HCT116 (cell line): ENCODE results near the gene PRSS57. TPM values are rescaled to one million over a fixed set of nuclear protein-coding genes. Genes with fewer than 3 reads are reported as not detected.

Experiments used
- ATAC-seq: fragments of 200-7000 bp; cut with Tn5 transposase; 2 replicates; pipeline ENCODE4 v1.9.1; 2020; ENCODE audit warnings: mild to moderate bottlenecking, moderate library complexity
- BruUV-seq: library from RNA; stranded (reverse); fragments of 400-500 nt; replicated peaks from 2 replicates; lab custom pipeline; 2021; lab: Mats Ljungman, UMichigan
- CTCF ChIA-PET: fragments of 300-600 bp; sonication (Branson Sonifier 250); formaldehyde crosslinking; loops from one replicate; lab custom pipeline; 2021; ENCODE audit warnings: antibody characterized with exemption; lab: Charles Lee
- POLR2A ChIA-PET: fragments of 300-600, 350-600 bp; sonication (Branson Sonifier 250); formaldehyde crosslinking; loops from one replicate; lab custom pipeline; 2021; ENCODE audit warnings: antibody characterized with exemption; lab: Charles Lee
- RAD21 ChIA-PET, 2 experiments: fragments of 300-600 bp; sonication (Branson Sonifier 250); formaldehyde crosslinking; loops; one replicate each; lab custom pipeline; 2023; ENCODE audit warnings: low total read pairs in 2 of 2; ENCODE audit not compliant: uncharacterized antibody in 2 of 2, unreplicated experiment in 2 of 2, low non-redundant PET in 1 of 2; lab: Charles Lee
- DNase-seq: peaks from one replicate; pipeline ENCODE4 v3.0.0-alpha.2; 2010; ENCODE audit warnings: low read depth, low spot score
- H2AFZ ChIP-seq: fragments of 200-600 bp; shearing (Covaris generic), sonication (generic); 2 replicates; pipeline ENCODE4 v1.6.1; 2017; ENCODE audit warnings: low read depth, mixed run types, mixed read lengths, antibody characterized with exemption, low read length; ENCODE audit not compliant: poor library complexity, severe bottlenecking
- H3K27ac ChIP-seq: 2 replicates; pipeline ENCODE4 v1.5.1; 2012; ENCODE audit warnings: low read depth, low read length
- H3K27me3 ChIP-seq: fragments of 200-600 bp; sonication (generic); 2 replicates; pipeline ENCODE4 v1.6.1; 2016; ENCODE audit warnings: mixed run types, low read length, mixed read lengths; ENCODE audit not compliant: insufficient read depth
- H3K36me3 ChIP-seq, 2 experiments: fragments of 200-500 bp in 1 of 2; fragments of 200-600 bp in 1 of 2; sonication (Bioruptor generic) in 1 of 2; sonication (generic) in 1 of 2; 2 replicates each; pipeline versions ENCODE4 v1.5.1 to v1.6.1; 2014 to 2016; ENCODE audit warnings: low read length in 2 of 2, inconsistent platforms in 1 of 2, mixed read lengths in 1 of 2, mixed run types in 1 of 2; ENCODE audit not compliant: insufficient read depth in 2 of 2, control insufficient read depth in 1 of 2
- H3K4me1 ChIP-seq, 2 experiments: fragments of 200-600 bp in 1 of 2; sonication (generic) in 1 of 2; 2 replicates each; pipeline versions ENCODE4 v1.5.1 to v1.6.1; 2012 to 2017; ENCODE audit warnings: low read length in 2 of 2, inconsistent platforms in 1 of 2, mild to moderate bottlenecking in 1 of 2, mixed read lengths in 1 of 2, mixed run types in 1 of 2, moderate library complexity in 1 of 2; ENCODE audit not compliant: insufficient read depth in 2 of 2, control insufficient read depth in 1 of 2
- H3K4me2 ChIP-seq: fragments of 200-600 bp; sonication (generic); 2 replicates; pipeline ENCODE4 v1.6.1; 2017; ENCODE audit warnings: mixed run types, low read length, mixed read lengths
- H3K4me3 ChIP-seq, 2 experiments: fragments of 200-600 bp in 1 of 2; sonication (generic) in 1 of 2; replicated peaks in 1 of 2; 2 replicates each; pipeline ENCODE4 v1.5.1; 2011 to 2016; ENCODE audit warnings: low read length in 2 of 2, control low read depth in 1 of 2, low read depth in 1 of 2, mild to moderate bottlenecking in 1 of 2, mixed read lengths in 1 of 2, mixed run types in 1 of 2
- H3K79me2 ChIP-seq: fragments of 200-600 bp; sonication (generic); 2 replicates; pipeline ENCODE4 v1.6.1; 2017; ENCODE audit warnings: mild to moderate bottlenecking, mixed run types, low read length, moderate library complexity, mixed read lengths; ENCODE audit not compliant: insufficient read depth
- H3K9ac ChIP-seq: fragments of 200-600 bp; sonication (generic); 2 replicates; pipeline ENCODE4 v1.6.1; 2016; ENCODE audit warnings: low read length, mixed read lengths
- H3K9me2 ChIP-seq: fragments of 200-600 bp; sonication (generic), shearing (Covaris generic); 2 replicates; pipeline ENCODE4 v1.6.1; 2017; ENCODE audit warnings: mixed run types, mild to moderate bottlenecking, moderate library complexity; ENCODE audit not compliant: insufficient read depth
- H3K9me3 ChIP-seq, 2 experiments: fragments of 200-500 bp in 1 of 2; fragments of 200-600 bp in 1 of 2; sonication (Bioruptor generic) in 1 of 2; sonication (generic) in 1 of 2; 2 replicates each; pipeline ENCODE4 v1.6.1; 2014 to 2017; ENCODE audit warnings: low read length in 2 of 2, mixed read lengths in 2 of 2, inconsistent platforms in 1 of 2, low read depth in 1 of 2, mild to moderate bottlenecking in 1 of 2, mixed run types in 1 of 2, moderate library complexity in 1 of 2; ENCODE audit not compliant: control insufficient read depth in 1 of 2, insufficient read depth in 1 of 2
- H4K20me1 ChIP-seq: fragments of 200-600 bp; sonication (generic), shearing (Covaris generic); 2 replicates; pipeline ENCODE4 v1.6.1; 2017; ENCODE audit warnings: mixed run types, mild to moderate bottlenecking, moderate library complexity; ENCODE audit not compliant: insufficient read depth
- CBX3 ChIP-seq: IDR thresholded peaks from 2 replicates; pipeline ENCODE4 v1.6.1; 2012; ENCODE audit warnings: low read depth
- EGR1 ChIP-seq: IDR thresholded peaks from 2 replicates; pipeline ENCODE4 v1.6.1; 2012; ENCODE audit warnings: low read depth
- ELF1 ChIP-seq: IDR thresholded peaks from 2 replicates; pipeline ENCODE4 v1.6.1; 2012; ENCODE audit warnings: low read depth, borderline replicate concordance
- EZH2 ChIP-seq: fragments of 200-600 bp; sonication (generic); IDR thresholded peaks from 2 replicates; pipeline ENCODE4 v1.6.1; 2017; ENCODE audit warnings: antibody characterized with exemption, mixed run types
- EZH2phosphoT487 ChIP-seq: fragments of 200-600 bp; IDR thresholded peaks from 2 replicates; pipeline ENCODE4 v1.6.1; 2018; ENCODE audit warnings: antibody characterized with exemption, borderline replicate concordance
- FOSL1 ChIP-seq: IDR thresholded peaks from 2 replicates; pipeline ENCODE4 v1.6.1; 2012; ENCODE audit warnings: low read depth
- POLR2A ChIP-seq: IDR thresholded peaks from 2 replicates; pipeline ENCODE4 v1.7.0; 2011; ENCODE audit warnings: borderline replicate concordance; ENCODE audit not compliant: insufficient read depth, insufficient read length; ENCODE audit errors: extremely low read depth
- POLR2AphosphoS5 ChIP-seq: IDR thresholded peaks from 2 replicates; pipeline ENCODE4 v1.6.1; 2011; ENCODE audit warnings: mild to moderate bottlenecking, low read depth, low read length, moderate library complexity
- RAD21 ChIP-seq: IDR thresholded peaks from 2 replicates; pipeline ENCODE4 v1.6.1; 2012; ENCODE audit warnings: low read depth, mild to moderate bottlenecking
- REST ChIP-seq: IDR thresholded peaks from 2 replicates; pipeline ENCODE4 v1.6.1; 2012; ENCODE audit warnings: low read depth
- SIN3A ChIP-seq: IDR thresholded peaks from 2 replicates; pipeline ENCODE4 v1.6.1; 2012; ENCODE audit warnings: low read depth
- SP1 ChIP-seq: IDR thresholded peaks from 2 replicates; pipeline ENCODE4 v1.6.1; 2012; ENCODE audit warnings: low read depth
- TCF7L2 ChIP-seq: IDR thresholded peaks from 2 replicates; pipeline ENCODE4 v1.7.0; 2011; ENCODE audit warnings: borderline replicate concordance, inconsistent platforms; ENCODE audit not compliant: insufficient read depth, insufficient read length; ENCODE audit errors: extremely low read depth
- YY1 ChIP-seq: IDR thresholded peaks from 2 replicates; pipeline ENCODE4 v1.6.1; 2011; ENCODE audit warnings: low read length, low read depth, moderate library complexity, mild to moderate bottlenecking; ENCODE audit not compliant: insufficient replicate concordance; ENCODE audit errors: extremely low read depth
- ZFX ChIP-seq: fragments of 450-650 bp; IDR thresholded peaks from 2 replicates; pipeline ENCODE4 v1.6.1; 2017
- ZNF274 ChIP-seq: fragments of 200-500 bp; sonication (Bioruptor generic); IDR thresholded peaks from 2 replicates; pipeline ENCODE4 v1.6.1; 2014; ENCODE audit warnings: mild to moderate bottlenecking, low read depth, low read length, inconsistent platforms
- intact Hi-C: fragments of 100-400 bp; cut with micrococcal nuclease; formaldehyde crosslinking; loops from 2 replicates; pipeline ENCODE4 v1.10.0; 2022
- total RNA-seq: library from RNA; stranded (reverse); gene quantifications from one replicate; pipeline ENCODE4 v1.2.1, GENCODE V29; 2021; ENCODE audit not compliant: unreplicated experiment
- TF ChIP-seq, protein P1 (sequence below): IDR thresholded peaks from 2 replicates; pipeline ENCODE4 v1.6.1; 2012

PRSS57 gene
- total RNA-seq, 1 experiment from 2014 or later: not detected

GRCh38 chr19:644789-645188 lies 50.5 kb downstream of the PRSS57 start:
- Histone ChIP-seq H3K27me3 (no peaks in the 10 kb centered on the region), H3K4me2 (no peak overlapping the region), H3K4me1 (peaks cover 0 to 8% of the 10 kb centered on the region in 2 experiments; a peak in 1 of 4 replicates), H3K79me2 (peaks cover 3% of the 10 kb centered on the region; the same call in 1 of the 2 replicates), H2AFZ (no peak overlapping the region), H3K9ac (no peak overlapping the region), H4K20me1 (no peaks in the 10 kb centered on the region), H3K9me2 (no peaks in the 10 kb centered on the region), H3K36me3 (peaks cover 5 to 19% of the 10 kb centered on the region in 2 experiments; a peak in 3 of 4 replicates), H3K27ac (no peak overlapping the region), H3K4me3 (no peak overlapping the region), H3K9me3 (no peaks in the 10 kb centered on the region)
- ATAC-seq (no peak), DNase-seq (no peak)
- intact Hi-C loops: no loop called here
- no TSS peak for BruUV-seq
- CTCF ChIA-PET: no interaction called here
- RAD21 ChIA-PET: no interaction called here
- TF ChIP-seq TCF7L2: no peak
- TF ChIP-seq SP1: no peak
- TF ChIP-seq CBX3: no peak
- TF ChIP-seq SIN3A: no peak
- TF ChIP-seq, protein P1, sequence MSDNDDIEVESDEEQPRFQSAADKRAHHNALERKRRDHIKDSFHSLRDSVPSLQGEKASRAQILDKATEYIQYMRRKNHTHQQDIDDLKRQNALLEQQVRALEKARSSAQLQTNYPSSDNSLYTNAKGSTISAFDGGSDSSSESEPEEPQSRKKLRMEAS: no peak
- no peak for TF ChIP-seq YY1
- no peak for TF ChIP-seq POLR2A
- no peak for TF ChIP-seq ELF1
- TF ChIP-seq REST: no peak
- TF ChIP-seq EGR1: no peak
- no peak for TF ChIP-seq ZFX
- TF ChIP-seq FOSL1: no peak
- TF ChIP-seq POLR2AphosphoS5: no peak
- no peak for TF ChIP-seq ZNF274
- no peak for TF ChIP-seq RAD21
- no peak for TF ChIP-seq EZH2phosphoT487
- no peak for TF ChIP-seq EZH2
- POLR2A ChIA-PET: no interaction called here
